OCI-LY1 (cell line): ENCODE data around the gene EDN2.

Experiments
- EZH2 ChIP-seq: fragments of 200-600 bp; sonication (generic), shearing (Covaris generic); IDR thresholded peaks from 2 replicates; pipeline ENCODE4 v1.8.0; 2017; ENCODE audit warnings: borderline replicate concordance, mixed run types, mild to moderate bottlenecking, antibody characterized with exemption, low read length, moderate library complexity, mixed read lengths
- TF ChIP-seq, protein P1 (sequence below): fragments of 200-600 bp; sonication (generic), shearing (Covaris generic); IDR thresholded peaks from 2 replicates; pipeline ENCODE4 v1.5.1; 2017; ENCODE audit warnings: mild to moderate bottlenecking, antibody characterized with exemption, low read length, moderate library complexity, mixed read lengths

DNA sequence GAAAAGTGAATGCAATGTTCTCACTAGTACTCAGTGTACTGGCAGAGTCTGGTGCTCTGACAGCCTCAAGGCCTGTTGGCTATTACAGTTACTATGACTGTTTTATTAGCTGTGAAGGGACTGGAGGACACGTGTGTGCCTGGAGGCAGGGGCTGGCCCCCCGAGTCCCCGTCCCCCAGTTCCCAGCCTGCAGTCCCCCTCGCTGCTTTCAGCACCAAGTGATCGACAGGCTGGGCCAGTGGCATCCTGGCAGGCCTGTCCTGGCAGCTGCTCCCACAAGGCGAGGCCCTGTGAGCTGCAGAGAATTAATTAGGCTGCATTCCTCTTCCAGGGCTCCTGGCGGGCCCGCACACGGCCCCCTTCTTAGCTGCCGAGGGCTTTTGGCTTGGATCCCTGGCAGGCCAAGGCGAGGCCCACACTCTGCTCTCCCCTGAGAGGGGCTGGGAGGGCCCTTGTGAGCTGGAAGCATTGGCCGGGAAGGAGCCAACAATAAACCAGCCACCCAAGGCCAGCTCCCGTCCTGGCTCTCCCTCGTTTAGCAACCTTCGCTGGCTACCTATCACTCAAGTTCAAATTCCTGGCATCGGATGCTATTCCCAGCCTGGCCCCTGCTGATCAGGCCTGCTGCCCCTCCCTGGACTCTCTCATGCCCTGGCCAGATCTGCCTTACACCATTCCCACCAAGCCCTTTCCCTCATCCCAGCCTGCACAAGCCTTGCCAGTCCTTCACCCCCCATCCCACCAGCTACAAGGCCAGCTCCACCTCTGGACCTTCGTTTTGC lies 9.8 kb downstream of the EDN2 start:
- TF ChIP-seq, protein P1, sequence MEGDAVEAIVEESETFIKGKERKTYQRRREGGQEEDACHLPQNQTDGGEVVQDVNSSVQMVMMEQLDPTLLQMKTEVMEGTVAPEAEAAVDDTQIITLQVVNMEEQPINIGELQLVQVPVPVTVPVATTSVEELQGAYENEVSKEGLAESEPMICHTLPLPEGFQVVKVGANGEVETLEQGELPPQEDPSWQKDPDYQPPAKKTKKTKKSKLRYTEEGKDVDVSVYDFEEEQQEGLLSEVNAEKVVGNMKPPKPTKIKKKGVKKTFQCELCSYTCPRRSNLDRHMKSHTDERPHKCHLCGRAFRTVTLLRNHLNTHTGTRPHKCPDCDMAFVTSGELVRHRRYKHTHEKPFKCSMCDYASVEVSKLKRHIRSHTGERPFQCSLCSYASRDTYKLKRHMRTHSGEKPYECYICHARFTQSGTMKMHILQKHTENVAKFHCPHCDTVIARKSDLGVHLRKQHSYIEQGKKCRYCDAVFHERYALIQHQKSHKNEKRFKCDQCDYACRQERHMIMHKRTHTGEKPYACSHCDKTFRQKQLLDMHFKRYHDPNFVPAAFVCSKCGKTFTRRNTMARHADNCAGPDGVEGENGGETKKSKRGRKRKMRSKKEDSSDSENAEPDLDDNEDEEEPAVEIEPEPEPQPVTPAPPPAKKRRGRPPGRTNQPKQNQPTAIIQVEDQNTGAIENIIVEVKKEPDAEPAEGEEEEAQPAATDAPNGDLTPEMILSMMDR, result no peak
- TF ChIP-seq EZH2, result no peak
